Uterus (tissue), 4 donors: ENCODE results near the gene MRPS5. TPM values are rescaled to one million over a fixed set of nuclear protein-coding genes. Genes with fewer than 3 reads are reported as not detected.
A peak's percentile ranks its signal among the peaks of the same experiment; 100 is the strongest.

Source experiments
- DNase-seq, 2 donors: peaks; one replicate each; pipeline ENCODE4 v3.0.0-alpha.2; 2019 to 2020
- H3K27ac ChIP-seq, 2 donors: fragments of 200-600 bp; sonication (generic); 1 replicate in 1 of 2; 2 replicates in 1 of 2; pipeline ENCODE4 v1.5.1; 2016 to 2018
- H3K27me3 ChIP-seq, 2 donors: fragments of 200-600 bp; sonication (generic); one replicate each; pipeline ENCODE4 v1.5.1; 2018 to 2019; ENCODE audit warnings: control low read depth in 1 of 2
- H3K36me3 ChIP-seq, 2 donors: fragments of 200-600 bp; sonication (generic); one replicate each; pipeline ENCODE4 v1.5.1; 2019; ENCODE audit warnings: control low read depth in 1 of 2
- H3K4me1 ChIP-seq, 2 donors: fragments of 200-600 bp; sonication (generic); one replicate each; pipeline ENCODE4 v1.5.1; 2018 to 2019; ENCODE audit warnings: control low read depth in 1 of 2
- H3K4me3 ChIP-seq, 2 donors: fragments of 200-600 bp; sonication (generic); 1 replicate in 1 of 2; 2 replicates in 1 of 2; pipeline ENCODE4 v1.5.1; 2018 to 2019; ENCODE audit warnings: mild to moderate bottlenecking in 1 of 2
- H3K9me3 ChIP-seq, 2 donors: fragments of 200-600 bp; sonication (generic); one replicate each; pipeline ENCODE4 v1.5.1; 2019; ENCODE audit warnings: control low read depth in 1 of 2
- CTCF ChIP-seq, 4 experiments: fragments of 200-600 bp in 2 of 4; fragments of 450-650 bp in 2 of 4; sonication (generic) in 2 of 4; IDR thresholded peaks; one replicate each; pipeline ENCODE4 v1.5.1; 2016 to 2019; ENCODE audit warnings: antibody characterized with exemption in 4 of 4, mild to moderate bottlenecking in 2 of 4, moderate library complexity in 1 of 4
- POLR2A ChIP-seq, 2 donors: fragments of 450-650 bp; IDR thresholded peaks; one replicate each; pipeline ENCODE4 v1.6.1; 2016; ENCODE audit warnings: antibody characterized with exemption in 2 of 2, mild to moderate bottlenecking in 1 of 2, moderate library complexity in 1 of 2
- intact Hi-C: fragments of 100-400 bp; cut with DNase I; formaldehyde crosslinking; loops from one replicate; pipeline ENCODE4 v1.15.1; 2023; ENCODE audit warnings: low total_unique reads
- total RNA-seq, 4 donors: library from RNA; depleted of rRNA in 3 of 4; stranded (reverse); fragments of >200 nt in 3 of 4; gene quantifications; one replicate each; pipeline versions ENCODE4 v1.1.0 to v1.2.4, GENCODE V29; 2014 to 2023
- donor health status: DM: yes; HTN: yes; CAD: no.

MRPS5 gene
- 10 to 100 TPM in 3 of 4 donors, 1 to 10 TPM in 1; 7.2 to 50.3 (median 28.6) TPM for total RNA-seq

GRCh38 chr2:95121407-95122196 lies at the start of gene MRPS5:
Gene MRPS5, minus strand, starts transcription at chr2:95121808. Its CDS starts 17 bp downstream, at chr2:95121791.
- H3K27ac ChIP-seq = peak within 1 kb of the TSS; percentile 86 to 93
- peak within 1 kb of the TSS; percentile 74 to 88 for H3K4me3 ChIP-seq
- intact Hi-C loops = no loop called here
- TF ChIP-seq POLR2A (IDR thresholded peaks at IDR 0.05) (peak; percentile 44 to 65), CTCF (IDR thresholded peaks at IDR 0.05) (peak in 1 of 4 experiments; percentile 18)
- no peaks in the 10 kb centered on the region for H3K36me3 ChIP-seq
- DNase-seq = peak; percentile 75 to 89
- no peaks in the 10 kb centered on the region for H3K4me1 ChIP-seq
- H3K9me3 ChIP-seq = no peaks in the 10 kb centered on the region
- no peaks in the 10 kb centered on the region for H3K27me3 ChIP-seq

DNA sequence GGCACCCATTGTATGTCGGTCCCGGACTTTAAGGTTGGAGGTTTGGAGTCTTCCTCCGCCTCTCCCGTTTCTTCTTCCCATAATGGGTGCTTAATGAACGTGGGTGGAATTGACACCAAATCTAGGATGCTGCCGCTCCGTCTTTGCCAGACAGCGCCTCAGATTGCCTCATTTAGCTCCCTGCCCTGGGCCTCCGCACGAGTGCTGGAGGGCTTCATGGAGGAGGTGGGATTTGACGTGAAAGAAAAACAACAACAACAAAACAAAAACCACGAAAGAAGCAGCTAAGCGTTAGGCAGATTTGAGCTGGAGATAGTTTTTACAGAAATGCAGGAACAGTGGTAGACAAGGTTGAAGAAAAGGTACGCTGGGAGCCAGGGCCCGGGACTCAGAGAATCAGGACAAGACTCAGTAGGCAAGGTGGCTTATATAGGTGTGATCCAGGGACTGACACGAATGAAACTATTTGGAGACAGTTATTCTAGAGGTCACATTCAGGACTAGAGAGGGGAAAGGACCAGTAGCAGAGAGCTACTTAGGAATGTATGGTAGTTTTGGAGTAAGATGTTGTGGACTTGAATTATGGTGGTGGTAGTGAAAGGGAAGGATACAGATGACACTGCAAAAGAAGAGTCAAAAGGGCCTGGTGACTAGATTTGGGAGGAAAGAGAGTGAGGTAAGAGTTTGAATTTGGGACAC lies 44.6 kb upstream of the MRPS5 start:
- Histone ChIP-seq H3K9me3 (no peaks in the 10 kb centered on the region), H3K27ac (peak overlapping the region; percentile 88 to 91), H3K4me1 (no peaks in the 10 kb centered on the region), H3K27me3 (no peaks in the 10 kb centered on the region), H3K36me3 (no peaks in the 10 kb centered on the region), H3K4me3 (peak overlapping the region; percentile 77 to 97)
- intact Hi-C loops = no loop called here
- DNase-seq = no peak
- TF ChIP-seq POLR2A (IDR thresholded peaks at IDR 0.05) = peak in 1 of 2 donors; percentile 5
- no peak for TF ChIP-seq CTCF (IDR thresholded peaks at IDR 0.05)

DNA sequence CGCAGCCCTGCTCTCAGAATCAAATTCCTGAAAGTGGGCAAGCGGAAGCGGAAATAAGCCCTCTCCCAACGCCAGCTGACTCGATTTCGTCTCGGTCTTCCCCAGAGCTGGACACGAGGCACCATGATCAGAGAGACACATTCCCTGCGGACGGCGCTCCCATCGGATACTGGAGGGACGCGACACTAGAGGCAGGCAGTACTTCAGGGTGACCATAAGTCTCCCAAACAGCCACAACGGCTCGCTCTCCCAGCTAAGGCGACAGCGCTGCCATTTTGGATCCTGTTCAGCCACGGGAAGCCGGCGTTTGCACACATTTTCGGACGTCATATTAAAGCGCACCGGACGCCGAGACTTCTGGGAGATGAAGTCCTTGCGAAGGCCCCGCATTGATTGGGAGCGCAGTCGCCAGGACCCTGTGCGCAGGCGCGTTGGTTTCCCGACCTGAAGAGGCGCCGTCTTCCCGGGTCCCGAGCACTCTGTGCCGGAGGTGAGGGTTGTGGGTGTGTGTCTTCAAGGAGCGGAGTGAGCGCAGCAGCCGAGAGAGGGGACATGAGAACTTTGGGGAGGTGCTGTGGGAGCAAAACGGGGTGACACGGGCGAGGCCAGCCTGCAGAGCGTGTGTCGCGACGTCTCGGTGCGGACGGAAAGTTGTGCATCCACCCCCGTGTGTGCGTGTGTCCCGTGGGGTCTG lies 43.9 kb upstream of the MRPS5 start, which contains the start of gene ZNF2:
Gene ZNF2 (plus strand): TSS at position 439 of the 694 bp plus-strand sequence. CDS start 10,418 bp downstream, outside the sequence.
- no peaks in the 10 kb centered on the region for H3K36me3 ChIP-seq
- H3K9me3 ChIP-seq = no peaks in the 10 kb centered on the region
- H3K27ac ChIP-seq = peak within 1 kb of the TSS; percentile 88 to 91
- H3K4me1 ChIP-seq = no peaks in the 10 kb centered on the region
- peak within 1 kb of the TSS; percentile 77 to 97 for H3K4me3 ChIP-seq
- no peaks in the 10 kb centered on the region for H3K27me3 ChIP-seq
- intact Hi-C loops = no loop called here
- TF ChIP-seq POLR2A (IDR thresholded peaks at IDR 0.05) = peak; percentile 26 to 62
- peak in 2 of 4 experiments; percentile 8 to 23 for TF ChIP-seq CTCF (IDR thresholded peaks at IDR 0.05)
- DNase-seq = peak; percentile 97 to 99

DNA sequence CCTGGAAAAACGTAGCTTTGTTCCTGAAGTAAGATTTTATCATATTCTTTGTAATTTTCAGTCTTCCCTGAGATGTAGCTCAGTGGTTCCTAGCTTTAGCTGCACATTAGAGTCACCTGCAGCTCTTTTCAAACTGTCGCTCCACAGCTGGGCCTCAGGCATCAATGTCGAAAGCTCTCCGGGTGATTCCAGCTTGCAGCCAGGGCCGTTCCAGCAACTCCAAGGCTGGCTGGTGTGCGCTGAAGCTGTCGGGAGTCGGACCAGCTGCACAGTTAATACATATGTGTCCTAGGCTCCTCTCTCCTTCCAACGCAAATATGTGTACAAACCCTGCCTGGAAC lies 43.4 kb upstream of the MRPS5 start:
- H3K27ac ChIP-seq = peak overlapping the region; percentile 88 to 91
- H3K9me3 ChIP-seq = no peaks in the 10 kb centered on the region
- H3K36me3 ChIP-seq = no peaks in the 10 kb centered on the region
- peaks cover 0 to 3% of the 10 kb centered on the region in 2 donors for H3K4me1 ChIP-seq
- no peaks in the 10 kb centered on the region for H3K27me3 ChIP-seq
- intact Hi-C loops = no loop called here
- peak overlapping the region; percentile 77 to 97 for H3K4me3 ChIP-seq
- no peak for DNase-seq
- no peak for TF ChIP-seq CTCF (IDR thresholded peaks at IDR 0.05)
- no peak for TF ChIP-seq POLR2A (IDR thresholded peaks at IDR 0.05)
